Prostate gland (tissue), 2 donors: ENCODE data around the gene FRA10AC1. TPM values are rescaled to one million over a fixed set of nuclear protein-coding genes. Genes with fewer than 3 reads are reported as not detected.

Experiments used
- DNase-seq: peaks from one replicate; pipeline ENCODE4 v3.0.0-alpha.2; 2019; ENCODE audit warnings: low spot score
- H3K27ac ChIP-seq, 2 donors: fragments of 200-600 bp; sonication (generic); 2 replicates each; pipeline ENCODE4 v1.5.1; 2017 to 2019
- H3K27me3 ChIP-seq: fragments of 200-600 bp; sonication (generic); replicated peaks from 2 replicates; pipeline ENCODE4 v1.5.1; 2019; ENCODE audit not compliant: insufficient read depth
- H3K36me3 ChIP-seq, 2 donors: fragments of 200-600 bp; sonication (generic); 1 replicate in 1 of 2; 2 replicates in 1 of 2; pipeline versions ENCODE4 v1.5.1 to v1.8.1; 2017 to 2019
- H3K4me1 ChIP-seq: fragments of 200-600 bp; sonication (generic); replicated peaks from 2 replicates; pipeline ENCODE4 v1.5.1; 2019
- H3K4me3 ChIP-seq, 2 donors: fragments of 200-600 bp; sonication (generic); 2 replicates each; pipeline ENCODE4 v1.5.1; 2017 to 2019
- H3K9me3 ChIP-seq: fragments of 200-600 bp; sonication (generic); 2 replicates; pipeline ENCODE4 v1.5.1; 2017
- POLR2A ChIP-seq: fragments of 450-650 bp; IDR thresholded peaks from one replicate; pipeline ENCODE4 v1.6.1; 2016; ENCODE audit warnings: antibody characterized with exemption, mild to moderate bottlenecking
- POLR2AphosphoS5 ChIP-seq: sonication (generic); formaldehyde crosslinking; IDR thresholded peaks from one replicate; pipeline ENCODE4 v1.6.1; 2017; ENCODE audit warnings: antibody characterized with exemption
- WGBS: methylation state at CpG from one replicate; pipeline ENCODE4 v1.1.5; 2018; 5-methylcytosine and 5-hydroxymethylcytosine counted together
- intact Hi-C: fragments of 100-400 bp; cut with DNase I; formaldehyde crosslinking; loops from one replicate; pipeline ENCODE4 v1.14.2; 2022
- total RNA-seq, 2 donors: library from RNA; depleted of rRNA; stranded (reverse); fragments of >200 nt; gene quantifications; one replicate each; pipeline ENCODE4 v1.1.0, GENCODE V29; 2016
- TF ChIP-seq, protein P1 (sequence below), 4 experiments: fragments of 200-600 bp in 2 of 4; fragments of 450-650 bp in 2 of 4; sonication (generic) in 2 of 4; IDR thresholded peaks; 1 replicate in 3 of 4; 2 replicates in 1 of 4; pipeline ENCODE4 v1.5.1; 2016 to 2019; ENCODE audit warnings: antibody characterized with exemption in 4 of 4, mild to moderate bottlenecking in 2 of 4, moderate library complexity in 2 of 4

Gene FRA10AC1
- total RNA-seq, 2 donors from 2014 or later: 10.5 to 11.4 TPM

DNA sequence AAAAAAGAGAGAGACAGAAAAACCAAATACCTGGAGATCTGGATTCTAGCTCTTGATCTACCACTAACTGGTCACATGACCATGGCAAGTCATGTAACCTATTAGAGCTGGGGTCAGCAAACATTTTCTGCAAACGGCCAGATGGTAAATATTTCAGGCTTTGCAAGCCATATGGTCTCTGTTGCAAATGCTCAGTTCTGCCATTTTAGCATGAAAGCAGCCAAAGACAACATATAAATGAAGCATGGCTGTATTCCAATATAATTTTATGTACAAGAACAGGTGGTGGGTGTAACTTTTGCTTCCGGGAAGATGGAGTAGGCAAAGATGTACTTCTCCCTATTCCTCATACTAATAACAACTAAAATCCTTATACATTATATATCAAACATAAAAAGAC is 6.7 kb downstream of the FRA10AC1 start:
- peaks cover 0 to 8% of the 10 kb centered on the region in 2 donors for H3K36me3 ChIP-seq

DNA sequence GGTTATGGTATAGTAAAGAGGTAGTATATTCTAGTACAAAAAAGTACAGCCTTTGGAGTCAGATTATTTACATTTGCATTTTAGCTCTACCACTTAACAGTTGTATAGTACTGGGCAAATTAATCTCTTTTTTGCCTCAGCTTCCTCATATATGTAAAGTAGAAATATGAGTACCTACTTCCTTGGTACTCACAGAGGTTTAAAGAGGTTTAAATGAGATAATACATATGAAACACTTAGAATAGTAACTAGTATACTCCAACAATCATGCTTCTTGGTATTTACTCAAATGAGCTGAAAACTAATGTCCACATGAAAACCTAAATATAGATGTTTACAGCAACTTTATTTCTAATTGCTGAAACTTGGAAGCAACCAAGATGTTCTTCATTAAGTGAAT is 14.7 kb downstream of the FRA10AC1 start:
- no peak for TF ChIP-seq POLR2AphosphoS5
- no peak for TF ChIP-seq POLR2A
- TF ChIP-seq, protein P1, sequence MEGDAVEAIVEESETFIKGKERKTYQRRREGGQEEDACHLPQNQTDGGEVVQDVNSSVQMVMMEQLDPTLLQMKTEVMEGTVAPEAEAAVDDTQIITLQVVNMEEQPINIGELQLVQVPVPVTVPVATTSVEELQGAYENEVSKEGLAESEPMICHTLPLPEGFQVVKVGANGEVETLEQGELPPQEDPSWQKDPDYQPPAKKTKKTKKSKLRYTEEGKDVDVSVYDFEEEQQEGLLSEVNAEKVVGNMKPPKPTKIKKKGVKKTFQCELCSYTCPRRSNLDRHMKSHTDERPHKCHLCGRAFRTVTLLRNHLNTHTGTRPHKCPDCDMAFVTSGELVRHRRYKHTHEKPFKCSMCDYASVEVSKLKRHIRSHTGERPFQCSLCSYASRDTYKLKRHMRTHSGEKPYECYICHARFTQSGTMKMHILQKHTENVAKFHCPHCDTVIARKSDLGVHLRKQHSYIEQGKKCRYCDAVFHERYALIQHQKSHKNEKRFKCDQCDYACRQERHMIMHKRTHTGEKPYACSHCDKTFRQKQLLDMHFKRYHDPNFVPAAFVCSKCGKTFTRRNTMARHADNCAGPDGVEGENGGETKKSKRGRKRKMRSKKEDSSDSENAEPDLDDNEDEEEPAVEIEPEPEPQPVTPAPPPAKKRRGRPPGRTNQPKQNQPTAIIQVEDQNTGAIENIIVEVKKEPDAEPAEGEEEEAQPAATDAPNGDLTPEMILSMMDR (IDR thresholded peaks at IDR 0.05): no peak
- Histone ChIP-seq H3K27ac (no peak overlapping the region), H3K4me3 (no peak overlapping the region), H3K36me3 (no peaks in the 10 kb centered on the region), H3K27me3 (no peaks in the 10 kb centered on the region), H3K4me1 (no peaks in the 10 kb centered on the region), H3K9me3 (no peaks in the 10 kb centered on the region)
- no peak for DNase-seq
- intact Hi-C loops: no loop called here

More for the DNA sequence above, 6.7 kb downstream of the FRA10AC1 start:
- TF ChIP-seq, protein P1 (IDR thresholded peaks at IDR 0.05): no peak
- TF ChIP-seq POLR2A: no peak
- no peak for TF ChIP-seq POLR2AphosphoS5
- Histone ChIP-seq H3K27me3 (no peaks in the 10 kb centered on the region), H3K9me3 (no peaks in the 10 kb centered on the region), H3K4me3 (no peak overlapping the region), H3K27ac (no peak overlapping the region), H3K4me1 (no peaks in the 10 kb centered on the region)
- DNase-seq: no peak
- intact Hi-C loops: no loop called here
- WGBS: 44% methylated on average over 2 of the region's 2 CpGs

DNA sequence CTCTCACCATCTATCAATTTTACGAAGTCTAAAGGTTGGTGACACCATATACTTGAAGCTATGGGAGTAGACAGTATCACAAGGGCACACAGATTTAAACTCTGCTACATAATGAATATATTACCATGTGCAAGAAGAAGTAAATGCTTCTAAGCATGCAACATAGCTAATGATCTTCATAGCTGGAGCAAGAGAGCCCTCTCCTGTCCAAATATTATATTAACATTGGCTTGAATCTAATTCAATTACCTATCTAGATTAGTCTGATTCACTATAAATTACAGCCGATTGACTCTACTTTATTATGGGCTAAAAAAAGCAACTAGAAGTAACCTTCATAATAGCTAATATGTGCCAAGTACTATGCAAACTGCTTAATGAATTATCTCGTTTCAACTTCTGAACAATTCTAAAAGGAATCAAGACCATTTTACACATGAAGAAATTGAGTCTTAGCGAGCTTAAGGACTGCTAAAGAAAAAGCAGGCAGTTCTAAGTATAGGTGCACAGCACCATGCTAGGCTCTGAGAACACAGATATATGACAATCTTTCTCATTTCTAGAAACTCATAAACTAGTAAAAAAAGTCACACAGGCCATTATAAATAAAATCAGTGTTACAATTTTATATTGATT is 21.9 kb downstream of the FRA10AC1 start:
- no peaks in the 10 kb centered on the region for H3K27me3 ChIP-seq
- H3K4me3 ChIP-seq: no peak overlapping the region
- no peak for DNase-seq
- H3K27ac ChIP-seq: no peak overlapping the region
- H3K36me3 ChIP-seq: no peaks in the 10 kb centered on the region
- TF ChIP-seq POLR2A: no peak
- TF ChIP-seq, protein P1 (IDR thresholded peaks at IDR 0.05): peak in 3 of 4 experiments; percentile 32 to 60 (median 56)
- no peaks in the 10 kb centered on the region for H3K4me1 ChIP-seq
- WGBS: 59% methylated on average over 4 of the region's 4 CpGs
- no peaks in the 10 kb centered on the region for H3K9me3 ChIP-seq
- intact Hi-C loops: no loop called here

DNA sequence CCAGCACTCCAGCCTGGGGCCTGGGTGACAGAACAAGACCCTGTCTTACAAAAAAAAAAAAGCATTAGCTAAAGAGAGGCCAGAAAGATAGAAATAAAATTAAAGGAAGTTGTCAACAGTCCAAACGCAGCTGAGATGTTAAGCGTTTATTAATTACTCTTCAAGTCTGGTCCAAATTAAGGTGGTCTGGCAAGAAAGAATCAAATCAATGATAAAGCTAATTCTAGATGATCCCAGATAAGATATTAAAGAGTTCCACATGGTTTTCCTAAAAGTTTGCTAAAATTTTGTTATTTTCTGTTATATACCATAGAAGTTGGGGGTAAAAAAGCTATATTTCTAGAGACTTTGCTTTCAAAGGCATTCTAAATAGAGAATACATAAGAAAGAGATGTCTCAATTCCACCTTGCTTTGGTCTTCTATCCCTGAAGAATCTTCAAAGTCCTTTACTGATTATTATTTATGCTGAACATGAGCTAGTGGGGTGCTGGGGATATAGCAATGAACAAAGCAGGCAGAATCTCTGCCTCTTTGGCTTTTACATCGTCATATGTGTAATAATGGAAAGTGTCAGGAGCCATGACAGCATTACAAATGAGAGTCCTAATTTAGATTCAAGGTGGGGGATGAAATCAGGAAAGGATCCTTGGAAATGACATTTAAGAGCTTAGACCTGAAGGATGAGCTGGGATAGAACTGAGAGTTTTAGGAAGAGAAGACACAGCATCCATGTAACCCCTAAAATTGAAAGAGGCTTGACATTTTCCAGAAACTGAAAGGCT is 23.4 kb downstream of the FRA10AC1 start:
- H3K9me3 ChIP-seq: no peaks in the 10 kb centered on the region
- H3K36me3 ChIP-seq: no peaks in the 10 kb centered on the region
- WGBS: 89% methylated on average over 3 of the region's 3 CpGs
- DNase-seq: no peak
- TF ChIP-seq POLR2AphosphoS5: no peak
- no peak for TF ChIP-seq POLR2A
- TF ChIP-seq, protein P1 (IDR thresholded peaks at IDR 0.05): no peak
- H3K27me3 ChIP-seq: no peaks in the 10 kb centered on the region
- H3K4me1 ChIP-seq: no peaks in the 10 kb centered on the region
- intact Hi-C loops: loop anchor here (10.0 kb wide), 1 partner anchor 124 kb away; no protein-coding TSS in a partner anchor
- H3K4me3 ChIP-seq: no peak overlapping the region
- H3K27ac ChIP-seq: no peak overlapping the region
